ENCODE measurements around the gene MCF2L2.

GRCh38 chr3:183283886-183284285 lies 144.5 kb downstream of the MCF2L2 start:
- no peak for TF ChIP-seq POLR2AphosphoS5 (IDR thresholded peaks at IDR 0.05; ENCODE audit: low read depth, low read length)
- TF ChIP-seq TAF1 (IDR thresholded peaks at IDR 0.05; ENCODE audit: borderline replicate concordance, insufficient read depth, low read length) = no peak
- TF ChIP-seq REST (IDR thresholded peaks at IDR 0.05; ENCODE audit: insufficient read depth in 1 of 2, low read depth in 2 of 2, low read length in 2 of 2) = no peak
- TF ChIP-seq SIN3A (IDR thresholded peaks at IDR 0.05; ENCODE audit: borderline replicate concordance, insufficient read depth, low read length) = no peak

Measured in PFSK-1 (cell line).